Measurements from ENCODE around the gene FTO. TPM values are rescaled to one million over a fixed set of nuclear protein-coding genes. Genes with fewer than 3 reads are reported as not detected.
A peak's percentile ranks its signal among the peaks of the same experiment; 100 is the strongest.

The FTO gene
- polyA plus RNA-seq, 2 of the 4 experiments (the other 2 are of a cell fraction): 48.7 to 101 TPM

DNA sequence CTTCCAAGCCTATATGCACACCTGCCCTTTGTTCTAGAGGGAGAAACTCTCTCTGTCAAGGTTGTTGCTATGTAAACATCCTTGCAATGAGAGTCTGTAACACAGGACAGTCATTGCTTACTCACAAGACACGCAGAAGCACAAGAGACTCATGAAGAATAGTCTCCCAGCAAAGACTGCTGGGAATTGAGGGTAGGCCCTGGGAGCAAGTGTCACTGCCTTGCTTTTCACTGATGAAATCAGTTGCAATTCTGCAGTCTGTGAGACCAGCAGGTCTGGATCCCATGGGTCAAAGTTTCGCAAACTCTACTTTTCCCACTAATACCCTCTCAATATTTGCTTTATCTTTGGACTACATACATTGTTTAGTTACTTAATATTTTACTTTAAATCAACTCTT lies 177.4 kb downstream of the FTO start:
- no peak for FAIRE-seq
- CTCF ChIA-PET: interaction anchor here (1.1 kb wide), 1 partner anchor 9 kb away, joined by 4 read pairs; no protein-coding TSS in a partner anchor
- peak overlapping the region; percentile 63 to 73; a peak in 5 of 6 replicates for H3K27ac ChIP-seq

DNA sequence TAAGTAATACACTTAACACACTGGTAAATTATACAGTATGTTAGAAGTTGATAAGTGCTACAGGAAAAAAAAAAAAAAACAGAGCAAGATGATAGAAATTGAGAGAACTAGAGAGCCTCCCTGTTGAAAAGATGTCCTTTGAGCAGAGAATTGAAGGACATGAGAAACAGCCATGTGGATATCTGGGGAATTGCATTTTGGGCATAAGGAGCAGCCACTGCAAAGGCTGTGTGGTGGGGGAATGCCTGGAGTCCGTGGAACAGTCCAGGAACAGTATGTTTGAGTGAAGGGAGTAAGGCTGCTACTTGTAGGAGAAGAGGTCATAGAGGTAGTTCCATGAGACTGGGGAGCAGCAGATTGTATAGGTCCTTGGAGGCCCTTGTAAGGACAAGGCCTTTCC lies 178.4 kb downstream of the FTO start:
- ATAC-seq: peak in 1 of 2 experiments; percentile 63; a peak in 3 of 6 replicates
- TF ChIP-seq FOSL2 (IDR thresholded peaks at IDR 0.05) (no peak), FOSL2 (CRISPR knock-in tag; IDR thresholded peaks at IDR 0.05) (no peak), JUNB (IDR thresholded peaks at IDR 0.05) (no peak), PHF8 (IDR thresholded peaks at IDR 0.05; ENCODE audit: borderline replicate concordance, low read depth) (no peak), HOXA7 (CRISPR knock-in tag; IDR thresholded peaks at IDR 0.05) (no peak), TFCP2L1 (CRISPR knock-in tag; IDR thresholded peaks at IDR 0.05) (no peak), EHMT2 (IDR thresholded peaks at IDR 0.05; ENCODE audit: low read depth) (no peak), RCOR1 (IDR thresholded peaks at IDR 0.05; ENCODE audit: low read depth, low read length) (no peak), GATA3 (IDR thresholded peaks at IDR 0.05; ENCODE audit: borderline replicate concordance) (no peak), FOXS1 (CRISPR knock-in tag; IDR thresholded peaks at IDR 0.05) (no peak), HOXB13 (CRISPR knock-in tag; IDR thresholded peaks at IDR 0.05; ENCODE audit: low read depth) (no peak), BHLHE40 (IDR thresholded peaks at IDR 0.05; ENCODE audit: low read depth, low read length) (no peak), RNF2 (IDR thresholded peaks at IDR 0.05; ENCODE audit: borderline replicate concordance, low read depth) (no peak), RFX5 (IDR thresholded peaks at IDR 0.05) (no peak), HEYL (CRISPR knock-in tag; IDR thresholded peaks at IDR 0.05) (no peak), TP53 (CRISPR knock-in tag; IDR thresholded peaks at IDR 0.05) (no peak)
- TF ChIP-seq, protein P1, sequence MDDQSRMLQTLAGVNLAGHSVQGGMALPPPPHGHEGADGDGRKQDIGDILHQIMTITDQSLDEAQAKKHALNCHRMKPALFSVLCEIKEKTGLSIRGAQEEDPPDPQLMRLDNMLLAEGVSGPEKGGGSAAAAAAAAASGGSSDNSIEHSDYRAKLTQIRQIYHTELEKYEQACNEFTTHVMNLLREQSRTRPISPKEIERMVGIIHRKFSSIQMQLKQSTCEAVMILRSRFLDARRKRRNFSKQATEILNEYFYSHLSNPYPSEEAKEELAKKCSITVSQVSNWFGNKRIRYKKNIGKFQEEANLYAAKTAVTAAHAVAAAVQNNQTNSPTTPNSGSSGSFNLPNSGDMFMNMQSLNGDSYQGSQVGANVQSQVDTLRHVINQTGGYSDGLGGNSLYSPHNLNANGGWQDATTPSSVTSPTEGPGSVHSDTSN (IDR thresholded peaks at IDR 0.05): no peak
- TF ChIP-seq, protein P2, sequence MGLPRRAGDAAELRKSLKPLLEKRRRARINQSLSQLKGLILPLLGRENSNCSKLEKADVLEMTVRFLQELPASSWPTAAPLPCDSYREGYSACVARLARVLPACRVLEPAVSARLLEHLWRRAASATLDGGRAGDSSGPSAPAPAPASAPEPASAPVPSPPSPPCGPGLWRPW (IDR thresholded peaks at IDR 0.05): no peak
- TF ChIP-seq, protein P3, sequence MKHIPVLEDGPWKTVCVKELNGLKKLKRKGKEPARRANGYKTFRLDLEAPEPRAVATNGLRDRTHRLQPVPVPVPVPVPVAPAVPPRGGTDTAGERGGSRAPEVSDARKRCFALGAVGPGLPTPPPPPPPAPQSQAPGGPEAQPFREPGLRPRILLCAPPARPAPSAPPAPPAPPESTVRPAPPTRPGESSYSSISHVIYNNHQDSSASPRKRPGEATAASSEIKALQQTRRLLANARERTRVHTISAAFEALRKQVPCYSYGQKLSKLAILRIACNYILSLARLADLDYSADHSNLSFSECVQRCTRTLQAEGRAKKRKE (CRISPR knock-in tag; IDR thresholded peaks at IDR 0.05; ENCODE audit: low read depth): no peak
- TF ChIP-seq, protein P4, sequence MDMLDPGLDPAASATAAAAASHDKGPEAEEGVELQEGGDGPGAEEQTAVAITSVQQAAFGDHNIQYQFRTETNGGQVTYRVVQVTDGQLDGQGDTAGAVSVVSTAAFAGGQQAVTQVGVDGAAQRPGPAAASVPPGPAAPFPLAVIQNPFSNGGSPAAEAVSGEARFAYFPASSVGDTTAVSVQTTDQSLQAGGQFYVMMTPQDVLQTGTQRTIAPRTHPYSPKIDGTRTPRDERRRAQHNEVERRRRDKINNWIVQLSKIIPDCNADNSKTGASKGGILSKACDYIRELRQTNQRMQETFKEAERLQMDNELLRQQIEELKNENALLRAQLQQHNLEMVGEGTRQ (IDR thresholded peaks at IDR 0.05): no peak
- TF ChIP-seq, protein P5, sequence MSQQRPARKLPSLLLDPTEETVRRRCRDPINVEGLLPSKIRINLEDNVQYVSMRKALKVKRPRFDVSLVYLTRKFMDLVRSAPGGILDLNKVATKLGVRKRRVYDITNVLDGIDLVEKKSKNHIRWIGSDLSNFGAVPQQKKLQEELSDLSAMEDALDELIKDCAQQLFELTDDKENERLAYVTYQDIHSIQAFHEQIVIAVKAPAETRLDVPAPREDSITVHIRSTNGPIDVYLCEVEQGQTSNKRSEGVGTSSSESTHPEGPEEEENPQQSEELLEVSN (IDR thresholded peaks at IDR 0.05; ENCODE audit: borderline replicate concordance, low read depth): no peak
- peak in 1 of 2 experiments; percentile 10 for DNase-seq (ENCODE audit: low read depth in 1 of 2, low spot score in 1 of 2)
- Histone ChIP-seq H3K4me2 (no peak overlapping the region), H3K27ac (peak overlapping the region; percentile 63 to 73; a peak in 5 of 6 replicates), H3K9me3 (no peaks in the 10 kb centered on the region), H3K4me1 (peaks cover 16% of the 10 kb centered on the region; the same call in 2 of the 3 replicates), H3K4me3 (no peak overlapping the region)
- POLR2A ChIA-PET: no interaction called here
- no peak for FAIRE-seq
- 88% methylated on average over 1 of the region's 1 CpG for WGBS (ENCODE audit: missing lambda C conversion rate)
- CTCF ChIA-PET: no interaction called here

More for the DNA sequence above, 177.4 kb downstream of the FTO start:
- Histone ChIP-seq H3K9me3 (no peaks in the 10 kb centered on the region), H3K4me1 (peaks cover 16% of the 10 kb centered on the region; the same call in 2 of the 3 replicates), H3K4me2 (peak overlapping the region; percentile 37; the same call in 2 of the 3 replicates), H3K4me3 (no peak overlapping the region)
- 61% methylated on average over 2 of the region's 2 CpGs for WGBS (ENCODE audit: missing lambda C conversion rate)
- POLR2A ChIA-PET: no interaction called here
- TF ChIP-seq JUN (IDR thresholded peaks at IDR 0.05): peak in 1 of 2 experiments; percentile 71; a peak in 2 of 5 replicates
- TF ChIP-seq SMC3 (IDR thresholded peaks at IDR 0.05): peak; percentile 32; the same call in 1 of the 3 replicates
- peak in 1 of 2 experiments; percentile 93; a peak in 2 of 4 replicates for TF ChIP-seq CEBPB (IDR thresholded peaks at IDR 0.05)
- TF ChIP-seq, protein P2 (IDR thresholded peaks at IDR 0.05): peak; percentile 72
- TF ChIP-seq MAZ (IDR thresholded peaks at IDR 0.05; ENCODE audit: borderline replicate concordance, low read depth, low read length): no peak
- TF ChIP-seq CBX2 (IDR thresholded peaks at IDR 0.05; ENCODE audit: borderline replicate concordance, low read depth): no peak
- TF ChIP-seq, protein P3 (CRISPR knock-in tag; IDR thresholded peaks at IDR 0.05; ENCODE audit: low read depth): no peak
- peak; percentile 44 to 59; a peak in 2 of 5 replicates for TF ChIP-seq EP300 (IDR thresholded peaks at IDR 0.05)
- TF ChIP-seq NFE2L2 (conservative IDR thresholded peaks at IDR 0.05; ENCODE audit: low read length): no peak
- peak; percentile 55; the same call in 1 of the 2 replicates for TF ChIP-seq JUNB (IDR thresholded peaks at IDR 0.05)
- no peak for TF ChIP-seq HOXB13 (CRISPR knock-in tag; IDR thresholded peaks at IDR 0.05; ENCODE audit: low read depth)
- TF ChIP-seq KDM1A (IDR thresholded peaks at IDR 0.05; ENCODE audit: low read depth): no peak
- TF ChIP-seq FOSL2 (IDR thresholded peaks at IDR 0.05): peak; percentile 25; the same call in 1 of the 2 replicates
- peak; percentile 53; the same call in 1 of the 2 replicates for TF ChIP-seq FOSL2 (CRISPR knock-in tag; IDR thresholded peaks at IDR 0.05)
- ATAC-seq: peak; percentile 73 to 100
- peak; percentile 13 to 74 for DNase-seq (ENCODE audit: low read depth in 1 of 2, low spot score in 1 of 2)

Data from A549 (cell line).